HepG2 (cell line): Measurements from ENCODE around the gene ASH1L. TPM values are rescaled to one million over a fixed set of nuclear protein-coding genes. Genes with fewer than 3 reads are reported as not detected.

Source experiments
- E2F5 ChIP-seq: sonication (generic); formaldehyde crosslinking; conservative IDR thresholded peaks from 2 replicates; pipeline ENCODE4 v1.4.0; 2020; ENCODE audit warnings: missing genetic modification reagents
- FUBP1 ChIP-seq: sonication (generic); formaldehyde crosslinking; IDR thresholded peaks from 2 replicates; pipeline ENCODE4 v1.5.1; 2020; ENCODE audit warnings: missing genetic modification reagents, mild to moderate bottlenecking, borderline replicate concordance
- HMGXB3 ChIP-seq: sonication (generic); formaldehyde crosslinking; IDR thresholded peaks from 2 replicates; pipeline ENCODE4 v1.4.0; 2020; ENCODE audit warnings: missing genetic modification reagents, borderline replicate concordance
- IRF9 ChIP-seq: sonication (generic); formaldehyde crosslinking; IDR thresholded peaks from 2 replicates; pipeline ENCODE4 v1.8.0; 2022; ENCODE audit warnings: missing genetic modification reagents, mild to moderate bottlenecking, borderline replicate concordance
- PAX8 ChIP-seq: sonication (generic); formaldehyde crosslinking; IDR thresholded peaks from 2 replicates; pipeline ENCODE4 v1.8.0; 2022; ENCODE audit warnings: mild to moderate bottlenecking, missing genetic modification reagents, borderline replicate concordance
- PHF8 ChIP-seq: sonication (generic); formaldehyde crosslinking; IDR thresholded peaks from 2 replicates; pipeline ENCODE4 v1.5.0; 2020; ENCODE audit warnings: missing genetic modification reagents
- SNAPC2 ChIP-seq: sonication (generic); formaldehyde crosslinking; IDR thresholded peaks from 2 replicates; pipeline ENCODE4 v1.8.1; 2022; ENCODE audit warnings: mild to moderate bottlenecking, missing genetic modification reagents
- SPEN ChIP-seq: sonication (generic); formaldehyde crosslinking; IDR thresholded peaks from 2 replicates; pipeline ENCODE4 v1.5.1; 2020; ENCODE audit warnings: low read depth, mild to moderate bottlenecking, missing genetic modification reagents
- STAT5B ChIP-seq: sonication (generic); formaldehyde crosslinking; IDR thresholded peaks from 2 replicates; pipeline ENCODE4 v1.4.0; 2020; ENCODE audit warnings: missing genetic modification reagents
- TFDP2 ChIP-seq: sonication (generic); formaldehyde crosslinking; IDR thresholded peaks from 2 replicates; pipeline ENCODE4 v1.4.0; 2020; ENCODE audit warnings: missing genetic modification reagents
- ZBTB3 ChIP-seq: sonication (generic); formaldehyde crosslinking; IDR thresholded peaks from 2 replicates; pipeline ENCODE4 v1.4.0; 2020; ENCODE audit warnings: low read depth, mild to moderate bottlenecking, moderate library complexity, missing genetic modification reagents, borderline replicate concordance
- polyA plus RNA-seq, 8 experiments: library from polyadenylated mRNA; depleted of rRNA in 3 of 8; stranded (reverse) in 7 of 8; unstranded in 1 of 8; fragments of >200 nt; fragmentation: Illumina TruSeq in 4 of 8; extraction: Trizol in 4 of 8; gene quantifications; 2 replicates each; pipeline versions ENCODE4 v1.2.1 to v1.2.3, GENCODE V29; 2011 to 2016; ENCODE audit warnings: low read depth in 4 of 8, missing spikeins in 1 of 8, mixed read lengths in 1 of 8; ENCODE audit not compliant: insufficient read depth in 1 of 8
- total RNA-seq, 5 experiments: library from RNA; depleted of rRNA; stranded (reverse); fragments of >200 nt; fragmentation: Illumina TruSeq; extraction: Trizol; gene quantifications; 2 replicates each; pipeline ENCODE4 v1.2.3, GENCODE V29; 2016; ENCODE audit warnings: low read depth in 1 of 5

ASH1L gene
- total and polyA plus RNA-seq, 2 of the 13 experiments (the other 11 are each of a cell fraction or from before 2014, with no cell fraction given), result 10.2 to 15.3 TPM

- TF ChIP-seq HMGXB3 (CRISPR knock-in tag) (no peak), SPEN (0 out of 2 replicates have a peak, but pooled peaks have one; percentile 32), ZBTB3 (no peak), IRF9 (CRISPR knock-in tag) (0 out of 2 replicates have a peak, but pooled peaks have one; percentile 50), SNAPC2 (CRISPR knock-in tag) (peak; percentile 72; the same call in 1 of the 2 replicates), TFDP2 (CRISPR knock-in tag) (peak; percentile 23; the same call in 1 of the 2 replicates), STAT5B (CRISPR knock-in tag) (no peak), E2F5 (no peak), FUBP1 (no peak), PHF8 (CRISPR knock-in tag) (no peak), PAX8 (no peak)
Measured at GRCh38 chr1:155304558-155305063, 258.0 kb downstream of the ASH1L start (continued).
